ENCODE data around the gene SLC25A30. TPM values are rescaled to one million over a fixed set of nuclear protein-coding genes. Genes with fewer than 3 reads are reported as not detected.

Gene SLC25A30
- total RNA-seq, 1 donor from 2014 or later: 28.8 TPM

Other genes with a start within 250 kb of the SLC25A30 start
- gene KCTD4, start 217.3 kb downstream of the SLC25A30 start, total RNA-seq: 26.3 TPM
- 3,518 TPM for gene TPT1, start 77.2 kb downstream of the SLC25A30 start, total RNA-seq
- 34.4 TPM for gene COG3, start 46.6 kb upstream of the SLC25A30 start, total RNA-seq
- not detected for gene ERICH6B, start 197.4 kb upstream of the SLC25A30 start, total RNA-seq